ENCODE measurements around the gene CYB561D2. TPM values are rescaled to one million over a fixed set of nuclear protein-coding genes. Genes with fewer than 3 reads are reported as not detected.
A peak's percentile ranks its signal among the peaks of the same experiment; 100 is the strongest.

Gene CYB561D2
- total and polyA plus RNA-seq, 2 of the 13 experiments (the other 11 are each of a cell fraction or from before 2014, with no cell fraction given), result 11.1 to 17.2 TPM

DNA sequence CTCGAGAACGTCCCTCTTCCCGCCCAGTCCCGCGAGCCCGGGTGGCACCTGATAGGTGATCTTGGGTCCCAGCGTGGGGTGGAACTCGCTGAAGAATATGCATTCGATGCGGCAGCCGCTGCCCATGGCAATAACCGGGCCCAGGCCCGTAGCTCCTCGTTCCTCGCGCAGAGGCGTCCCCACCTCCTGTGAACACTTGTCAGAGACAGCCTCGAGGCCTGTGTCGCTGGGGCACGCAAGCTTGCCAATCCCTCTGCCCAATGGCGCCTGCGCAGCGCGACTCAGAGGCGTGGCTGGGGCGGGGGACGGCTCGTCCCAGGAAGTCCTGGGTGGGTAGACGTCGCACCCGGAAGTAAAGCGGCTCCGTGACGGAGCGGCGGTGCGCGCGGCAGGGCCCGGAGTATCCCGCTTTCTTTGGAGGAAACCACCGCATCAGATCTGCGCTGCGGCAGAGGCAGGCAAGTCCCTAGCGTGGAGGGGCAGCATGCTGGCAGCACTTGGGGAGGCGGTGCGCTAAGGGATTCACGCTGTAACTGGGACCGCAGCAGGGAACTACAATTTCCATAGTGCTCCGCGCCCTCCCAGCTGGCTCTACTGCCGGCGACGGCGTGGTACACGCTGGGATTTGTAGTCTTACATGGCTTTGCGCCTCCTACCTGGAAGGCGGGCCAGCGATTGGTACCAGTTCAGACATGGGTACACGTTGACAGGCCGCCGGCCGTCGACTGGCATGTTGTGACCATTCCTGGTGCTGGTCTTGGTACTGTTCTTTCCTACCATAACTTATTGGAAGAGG lies at the start of gene CYB561D2, which contains the start of gene NPRL2 (continued):
- TF ChIP-seq SNAPC4 (CRISPR knock-in tag; IDR thresholded peaks at IDR 0.05) (peak; percentile 89; the same call in 1 of the 2 replicates), AGO1 (IDR thresholded peaks at IDR 0.05; ENCODE audit: low read depth, low read length, poor library complexity, severe bottlenecking) (peak; percentile 51), KMT2B (CRISPR knock-in tag; IDR thresholded peaks at IDR 0.05) (peak; percentile 91), GATAD2A (CRISPR knock-in tag; IDR thresholded peaks at IDR 0.05) (peak; percentile 62), HNRNPL (IDR thresholded peaks at IDR 0.05; ENCODE audit: low read depth, low read length) (peak; percentile 85; the same call in 1 of the 2 replicates), ZNF724P (CRISPR knock-in tag; IDR thresholded peaks at IDR 0.05; ENCODE audit: borderline replicate concordance) (peak; percentile 94), FIP1L1 (IDR thresholded peaks at IDR 0.05; ENCODE audit: borderline replicate concordance, insufficient read depth, low read depth, low read length) (no peak), ZNF12 (CRISPR knock-in tag; IDR thresholded peaks at IDR 0.05) (0 out of 2 replicates have a peak, but pooled peaks have one; percentile 64), TARDBP (CRISPR knock-in tag; IDR thresholded peaks at IDR 0.05) (peak; percentile 23), ZNF530 (CRISPR knock-in tag; IDR thresholded peaks at IDR 0.05; ENCODE audit: low read depth) (no peak), ZNF562 (CRISPR knock-in tag; IDR thresholded peaks at IDR 0.05; ENCODE audit: borderline replicate concordance) (peak; percentile 78; the same call in 1 of the 2 replicates), HNF4G (IDR thresholded peaks at IDR 0.05; ENCODE audit: borderline replicate concordance, low read depth, low read length) (no peak), HNF4G (CRISPR knock-in tag; IDR thresholded peaks at IDR 0.05; ENCODE audit: borderline replicate concordance, low read depth) (peak; percentile 52; the same call in 1 of the 2 replicates), NKX3-1 (CRISPR knock-in tag; IDR thresholded peaks at IDR 0.05) (peak; percentile 77; the same call in 1 of the 2 replicates), SMAD3 (CRISPR knock-in tag; IDR thresholded peaks at IDR 0.05) (peak; percentile 71), REL (CRISPR knock-in tag; conservative IDR thresholded peaks at IDR 0.05) (peak; percentile 92), ZNF430 (CRISPR knock-in tag; IDR thresholded peaks at IDR 0.05) (peak; percentile 91)
- TF ChIP-seq, protein P1, sequence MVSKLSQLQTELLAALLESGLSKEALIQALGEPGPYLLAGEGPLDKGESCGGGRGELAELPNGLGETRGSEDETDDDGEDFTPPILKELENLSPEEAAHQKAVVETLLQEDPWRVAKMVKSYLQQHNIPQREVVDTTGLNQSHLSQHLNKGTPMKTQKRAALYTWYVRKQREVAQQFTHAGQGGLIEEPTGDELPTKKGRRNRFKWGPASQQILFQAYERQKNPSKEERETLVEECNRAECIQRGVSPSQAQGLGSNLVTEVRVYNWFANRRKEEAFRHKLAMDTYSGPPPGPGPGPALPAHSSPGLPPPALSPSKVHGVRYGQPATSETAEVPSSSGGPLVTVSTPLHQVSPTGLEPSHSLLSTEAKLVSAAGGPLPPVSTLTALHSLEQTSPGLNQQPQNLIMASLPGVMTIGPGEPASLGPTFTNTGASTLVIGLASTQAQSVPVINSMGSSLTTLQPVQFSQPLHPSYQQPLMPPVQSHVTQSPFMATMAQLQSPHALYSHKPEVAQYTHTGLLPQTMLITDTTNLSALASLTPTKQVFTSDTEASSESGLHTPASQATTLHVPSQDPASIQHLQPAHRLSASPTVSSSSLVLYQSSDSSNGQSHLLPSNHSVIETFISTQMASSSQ (IDR thresholded peaks at IDR 0.05; ENCODE audit: low read depth), result 0 out of 2 replicates have a peak, but pooled peaks have one; percentile 18
- TF ChIP-seq, protein P1 (CRISPR knock-in tag; IDR thresholded peaks at IDR 0.05; ENCODE audit: borderline replicate concordance), result no peak; the same call in 1 of the 2 replicates
- TF ChIP-seq, protein P2, sequence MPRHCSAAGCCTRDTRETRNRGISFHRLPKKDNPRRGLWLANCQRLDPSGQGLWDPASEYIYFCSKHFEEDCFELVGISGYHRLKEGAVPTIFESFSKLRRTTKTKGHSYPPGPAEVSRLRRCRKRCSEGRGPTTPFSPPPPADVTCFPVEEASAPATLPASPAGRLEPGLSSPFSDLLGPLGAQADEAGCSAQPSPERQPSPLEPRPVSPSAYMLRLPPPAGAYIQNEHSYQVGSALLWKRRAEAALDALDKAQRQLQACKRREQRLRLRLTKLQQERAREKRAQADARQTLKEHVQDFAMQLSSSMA (CRISPR knock-in tag; IDR thresholded peaks at IDR 0.05), result peak; percentile 52; the same call in 1 of the 2 replicates
